ENCODE data around the gene LIMK2. TPM values are rescaled to one million over a fixed set of nuclear protein-coding genes. Genes with fewer than 3 reads are reported as not detected.

LIMK2 gene
- total RNA-seq, 1 experiment from 2014 or later = 27.9 TPM

DNA sequence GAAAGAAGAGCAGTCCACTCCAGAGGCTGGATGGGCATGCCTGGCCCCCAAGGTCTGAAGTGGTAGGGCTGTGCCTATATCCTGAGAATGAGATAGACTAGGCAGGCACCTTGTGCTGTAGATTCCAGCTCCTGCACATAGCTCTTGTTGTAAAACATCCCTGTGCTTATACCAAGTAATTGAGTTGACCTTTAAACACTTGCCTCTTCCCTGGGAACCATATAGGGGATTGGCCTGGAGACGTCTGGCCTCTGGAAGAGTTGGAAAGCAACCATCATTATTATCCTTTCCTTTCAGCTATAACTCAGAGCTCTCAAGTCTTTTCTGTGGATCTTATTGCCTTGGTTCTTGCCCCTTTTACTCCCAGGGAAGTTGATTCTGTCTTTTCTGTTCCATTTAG lies 15.1 kb downstream of the LIMK2 start:
- Histone ChIP-seq H3K27ac (ENCODE audit: low read depth, low read length, poor library complexity, severe bottlenecking) (no peak overlapping the region), H3K4me3 (ENCODE audit: low read depth, low read length, poor library complexity, severe bottlenecking) (no peak overlapping the region), H3K4me1 (ENCODE audit: insufficient read depth, low read length, poor library complexity, severe bottlenecking) (no peaks in the 10 kb centered on the region), H3K27me3 (replicated peaks; ENCODE audit: insufficient read depth, low read depth, low read length, poor library complexity) (no peaks in the 10 kb centered on the region), H3K36me3 (ENCODE audit: insufficient read depth, low read length, poor library complexity, severe bottlenecking) (no peaks in the 10 kb centered on the region), H3K9me3 (ENCODE audit: low read depth, low read length, poor library complexity, severe bottlenecking) (no peaks in the 10 kb centered on the region)
- DNase-seq (ENCODE audit: low spot score) = no peak
- CTCF ChIA-PET = interaction anchor here (0.7 kb wide), 1 partner anchor 293 kb away, joined by 3 read pairs; no protein-coding TSS in a partner anchor
- intact Hi-C loops (cut with micrococcal nuclease; ENCODE audit: unreplicated experiment) = no loop called here
- POLR2A ChIA-PET (ENCODE audit: low non-redundant PET) = no interaction called here
- TF ChIP-seq, protein P1, sequence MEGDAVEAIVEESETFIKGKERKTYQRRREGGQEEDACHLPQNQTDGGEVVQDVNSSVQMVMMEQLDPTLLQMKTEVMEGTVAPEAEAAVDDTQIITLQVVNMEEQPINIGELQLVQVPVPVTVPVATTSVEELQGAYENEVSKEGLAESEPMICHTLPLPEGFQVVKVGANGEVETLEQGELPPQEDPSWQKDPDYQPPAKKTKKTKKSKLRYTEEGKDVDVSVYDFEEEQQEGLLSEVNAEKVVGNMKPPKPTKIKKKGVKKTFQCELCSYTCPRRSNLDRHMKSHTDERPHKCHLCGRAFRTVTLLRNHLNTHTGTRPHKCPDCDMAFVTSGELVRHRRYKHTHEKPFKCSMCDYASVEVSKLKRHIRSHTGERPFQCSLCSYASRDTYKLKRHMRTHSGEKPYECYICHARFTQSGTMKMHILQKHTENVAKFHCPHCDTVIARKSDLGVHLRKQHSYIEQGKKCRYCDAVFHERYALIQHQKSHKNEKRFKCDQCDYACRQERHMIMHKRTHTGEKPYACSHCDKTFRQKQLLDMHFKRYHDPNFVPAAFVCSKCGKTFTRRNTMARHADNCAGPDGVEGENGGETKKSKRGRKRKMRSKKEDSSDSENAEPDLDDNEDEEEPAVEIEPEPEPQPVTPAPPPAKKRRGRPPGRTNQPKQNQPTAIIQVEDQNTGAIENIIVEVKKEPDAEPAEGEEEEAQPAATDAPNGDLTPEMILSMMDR (conservative IDR thresholded peaks at IDR 0.05; ENCODE audit: low read depth, low read length) = no peak
- no peak for TF ChIP-seq EZH2 (IDR thresholded peaks at IDR 0.05; ENCODE audit: borderline replicate concordance, low read depth, low read length, poor library complexity, severe bottlenecking)
- no TSS peak for BruUV-seq (replicated peaks)

DNA sequence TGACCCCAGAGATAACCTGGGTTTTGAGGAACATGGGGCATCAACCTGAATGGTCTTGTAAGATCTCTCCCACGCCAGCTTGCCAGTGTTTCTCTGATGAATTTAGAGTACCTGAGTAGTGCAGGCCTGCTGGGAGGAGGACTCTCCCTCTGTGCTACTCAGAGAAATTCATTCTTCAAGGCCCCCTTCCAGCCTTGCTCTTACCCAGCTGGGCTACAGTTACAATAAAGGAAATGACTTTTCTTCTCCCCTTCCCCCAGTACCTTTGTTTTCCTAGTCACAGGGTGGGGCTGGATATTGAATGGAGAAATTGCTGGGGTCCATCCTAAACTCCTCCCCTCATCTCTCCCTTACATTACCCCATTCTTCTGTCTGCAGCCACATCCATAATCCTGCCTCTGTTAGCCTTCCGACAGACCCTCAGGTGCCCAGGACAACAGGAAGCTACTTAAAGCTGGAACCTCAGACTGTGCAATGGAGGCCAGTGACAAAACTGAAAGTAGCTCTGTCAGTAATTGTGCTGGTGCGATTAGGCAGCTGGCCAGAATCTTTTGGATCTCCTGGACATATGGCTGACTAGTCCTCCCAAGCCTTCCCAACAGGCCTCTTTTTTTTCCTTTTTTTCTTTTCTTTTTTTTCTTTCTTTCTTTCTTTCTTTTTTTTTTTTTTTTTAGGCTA lies 17.4 kb downstream of the LIMK2 start:
- Histone ChIP-seq H3K36me3 (ENCODE audit: insufficient read depth, low read length, poor library complexity, severe bottlenecking) (no peaks in the 10 kb centered on the region), H3K4me3 (ENCODE audit: low read depth, low read length, poor library complexity, severe bottlenecking) (no peak overlapping the region), H3K27ac (ENCODE audit: low read depth, low read length, poor library complexity, severe bottlenecking) (peak overlapping the region; percentile 11), H3K9me3 (ENCODE audit: low read depth, low read length, poor library complexity, severe bottlenecking) (no peaks in the 10 kb centered on the region), H3K4me1 (ENCODE audit: insufficient read depth, low read length, poor library complexity, severe bottlenecking) (no peaks in the 10 kb centered on the region), H3K27me3 (replicated peaks; ENCODE audit: insufficient read depth, low read depth, low read length, poor library complexity) (no peaks in the 10 kb centered on the region)
- intact Hi-C loops (cut with micrococcal nuclease; ENCODE audit: unreplicated experiment) = no loop called here
- ChIA-PET POLR2A (ENCODE audit: low non-redundant PET) (no interaction called here), CTCF (no interaction called here)
- peak; percentile 39 for DNase-seq (ENCODE audit: low spot score)
- BruUV-seq (replicated peaks) = no TSS peak
- TF ChIP-seq, protein P1 (conservative IDR thresholded peaks at IDR 0.05; ENCODE audit: low read depth, low read length) = no peak
- TF ChIP-seq EZH2 (IDR thresholded peaks at IDR 0.05; ENCODE audit: borderline replicate concordance, low read depth, low read length, poor library complexity, severe bottlenecking) = no peak

DNA sequence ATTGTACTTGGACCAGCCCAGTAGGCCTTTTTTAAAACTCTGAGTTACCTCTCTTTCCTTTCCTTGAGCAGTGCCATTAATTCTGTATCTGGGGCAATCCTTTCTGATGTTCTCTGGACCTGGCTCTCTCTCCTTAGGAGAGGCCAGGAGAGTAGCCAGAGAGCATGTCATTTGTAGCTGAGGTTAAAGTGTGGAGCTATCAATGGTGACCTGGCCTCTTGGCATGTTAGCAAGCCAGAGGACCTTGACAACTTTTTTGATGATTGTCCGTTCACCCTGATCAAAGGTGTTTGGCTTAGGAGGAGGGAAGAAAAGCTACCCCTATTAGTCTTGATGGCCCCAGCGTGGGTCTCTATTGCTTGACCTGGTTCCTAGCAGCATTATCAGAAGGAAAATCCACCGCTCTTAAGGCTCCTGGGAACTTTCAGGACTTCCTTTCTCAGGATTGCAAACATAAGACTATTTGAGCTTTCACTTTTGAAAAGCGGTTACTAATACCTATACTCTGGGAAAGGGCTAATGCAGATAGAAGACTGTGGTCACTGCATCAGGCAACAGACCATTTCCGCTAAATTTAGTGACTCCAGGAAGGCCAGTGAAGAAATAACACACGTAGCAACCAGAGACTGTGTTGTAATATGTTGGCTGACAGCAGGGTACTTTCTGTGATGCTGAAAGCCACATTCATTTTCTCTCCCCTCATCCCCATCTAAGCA lies 18.2 kb downstream of the LIMK2 start:
- peak overlapping the region; percentile 11 for H3K27ac ChIP-seq (ENCODE audit: low read depth, low read length, poor library complexity, severe bottlenecking)

More for the DNA sequence above, 18.2 kb downstream of the LIMK2 start:
- POLR2A ChIA-PET (ENCODE audit: low non-redundant PET) = no interaction called here
- TF ChIP-seq, protein P1 (conservative IDR thresholded peaks at IDR 0.05; ENCODE audit: low read depth, low read length) = no peak
- TF ChIP-seq EZH2 (IDR thresholded peaks at IDR 0.05; ENCODE audit: borderline replicate concordance, low read depth, low read length, poor library complexity, severe bottlenecking) = no peak
- Histone ChIP-seq H3K9me3 (ENCODE audit: low read depth, low read length, poor library complexity, severe bottlenecking) (no peaks in the 10 kb centered on the region), H3K36me3 (ENCODE audit: insufficient read depth, low read length, poor library complexity, severe bottlenecking) (no peaks in the 10 kb centered on the region), H3K4me3 (ENCODE audit: low read depth, low read length, poor library complexity, severe bottlenecking) (no peak overlapping the region), H3K27me3 (replicated peaks; ENCODE audit: insufficient read depth, low read depth, low read length, poor library complexity) (no peaks in the 10 kb centered on the region), H3K4me1 (ENCODE audit: insufficient read depth, low read length, poor library complexity, severe bottlenecking) (no peaks in the 10 kb centered on the region)
- CTCF ChIA-PET = no interaction called here
- DNase-seq (ENCODE audit: low spot score) = no peak
- intact Hi-C loops (cut with micrococcal nuclease; ENCODE audit: unreplicated experiment) = no loop called here
- BruUV-seq (replicated peaks) = no TSS peak
